IMR-90 (cell line): ENCODE results near the gene L3MBTL3. TPM values are rescaled to one million over a fixed set of nuclear protein-coding genes. Genes with fewer than 3 reads are reported as not detected.

ENCODE experiments used
- ATAC-seq: fragments of 200-7000 bp; cut with Tn5 transposase; 2 replicates; pipeline ENCODE4 v1.9.1; 2020; ENCODE audit warnings: low read depth, mild to moderate bottlenecking, moderate library complexity
- BruUV-seq: library from RNA; stranded (reverse); fragments of 400-500 nt; replicated peaks from 2 replicates; lab custom pipeline; 2021; lab: Mats Ljungman, UMichigan
- CTCF ChIA-PET: fragments of 300-600 bp; formaldehyde crosslinking; extraction: SDS; loops from one replicate; lab custom pipeline; 2021; ENCODE audit warnings: antibody characterized with exemption; lab: Yijun Ruan, JAX
- POLR2A ChIA-PET: fragments of 300-600 bp; sonication (Branson Sonifier 250); formaldehyde crosslinking; loops from one replicate; lab custom pipeline; 2022; ENCODE audit warnings: antibody characterized with exemption; ENCODE audit not compliant: unreplicated experiment; lab: Charles Lee
- DNase-seq: peaks from one replicate; pipeline ENCODE4 v3.0.0; 2013
- H2AFZ ChIP-seq: replicated peaks from 2 replicates; pipeline ENCODE3; 2013; ENCODE audit warnings: low read length, mild to moderate bottlenecking; ENCODE audit not compliant: poor library complexity
- H2AK5ac ChIP-seq: 2 replicates; pipeline ENCODE4 v1.6.1; 2013; ENCODE audit warnings: low read depth, low read length, inconsistent platforms
- H2AK9ac ChIP-seq: replicated peaks from 2 replicates; pipeline ENCODE3; 2013; ENCODE audit warnings: mild to moderate bottlenecking, low read depth, low read length, moderate library complexity; ENCODE audit not compliant: poor library complexity
- H2BK120ac ChIP-seq: 2 replicates; pipeline ENCODE4 v1.6.1; 2013; ENCODE audit warnings: low read depth, low read length, inconsistent platforms
- H2BK15ac ChIP-seq: 3 replicates; pipeline ENCODE4 v1.6.1; 2013; ENCODE audit warnings: low read depth, low read length, inconsistent platforms
- H2BK20ac ChIP-seq: 2 replicates; pipeline ENCODE4 v1.6.1; 2013; ENCODE audit warnings: low read depth, mild to moderate bottlenecking, inconsistent platforms, low read length, moderate library complexity
- H2BK5ac ChIP-seq: 2 replicates; pipeline ENCODE4 v1.6.1; 2013; ENCODE audit warnings: mild to moderate bottlenecking, low read depth, low read length, inconsistent platforms; ENCODE audit not compliant: poor library complexity, severe bottlenecking
- H3K14ac ChIP-seq: replicated peaks from 2 replicates; pipeline ENCODE4 v1.6.1; 2013; ENCODE audit warnings: low read depth, low read length, inconsistent platforms
- H3K18ac ChIP-seq: 2 replicates; pipeline ENCODE4 v1.6.1; 2013; ENCODE audit warnings: low read depth, low read length, control low read depth
- H3K23ac ChIP-seq: 2 replicates; pipeline ENCODE4 v1.6.1; 2013; ENCODE audit warnings: low read depth, low read length, inconsistent platforms
- H3K27ac ChIP-seq: 2 replicates; pipeline ENCODE4 v1.5.1; 2013; ENCODE audit warnings: mild to moderate bottlenecking, control low read depth, low read length; ENCODE audit not compliant: insufficient read depth
- H3K27me3 ChIP-seq: 2 replicates; pipeline ENCODE4 v1.6.1; 2013; ENCODE audit warnings: low read length; ENCODE audit not compliant: control insufficient read depth, insufficient read depth
- H3K36me3 ChIP-seq: 2 replicates; pipeline ENCODE4 v1.6.1; 2013; ENCODE audit warnings: low read length, mixed read lengths; ENCODE audit not compliant: control insufficient read depth, insufficient read depth
- H3K4ac ChIP-seq: 2 replicates; pipeline ENCODE4 v1.6.1; 2013; ENCODE audit warnings: low read depth, low read length, inconsistent platforms
- H3K4me1 ChIP-seq: 2 replicates; pipeline ENCODE4 v1.6.1; 2013; ENCODE audit warnings: low read length, mixed read lengths; ENCODE audit not compliant: control insufficient read depth, insufficient read depth
- H3K4me2 ChIP-seq: 2 replicates; pipeline ENCODE4 v1.6.1; 2013; ENCODE audit warnings: low read depth, mild to moderate bottlenecking, control low read depth, low read length, moderate library complexity
- H3K4me3 ChIP-seq: 2 replicates; pipeline ENCODE4 v1.5.1; 2013; ENCODE audit warnings: low read depth, mild to moderate bottlenecking, control low read depth, low read length, moderate library complexity; ENCODE audit not compliant: insufficient read depth
- H3K56ac ChIP-seq: 2 replicates; pipeline ENCODE4 v1.6.1; 2013; ENCODE audit warnings: low read length, inconsistent platforms; ENCODE audit not compliant: insufficient read depth; ENCODE audit errors: extremely low read depth
- H3K79me1 ChIP-seq, 2 experiments: 2 replicates each; pipeline ENCODE4 v1.6.1; 2013; ENCODE audit warnings: low read length in 2 of 2, inconsistent platforms in 1 of 2, low read depth in 1 of 2
- H3K9ac ChIP-seq: 2 replicates; pipeline ENCODE4 v1.6.1; 2013; ENCODE audit warnings: low read depth, low read length, control low read depth
- H3K9me1 ChIP-seq: 2 replicates; pipeline ENCODE4 v1.6.1; 2013; ENCODE audit warnings: low read length, inconsistent platforms; ENCODE audit not compliant: insufficient read depth
- H3K9me3 ChIP-seq: 2 replicates; pipeline ENCODE4 v1.6.1; 2013; ENCODE audit warnings: low read length; ENCODE audit not compliant: control insufficient read depth, insufficient read depth
- H4K20me1 ChIP-seq: 2 replicates; pipeline ENCODE4 v1.6.1; 2013; ENCODE audit warnings: low read length, inconsistent platforms; ENCODE audit not compliant: insufficient read depth
- H4K5ac ChIP-seq: 2 replicates; pipeline ENCODE4 v1.6.1; 2013; ENCODE audit warnings: mild to moderate bottlenecking, low read depth, low read length, control low read depth
- H4K8ac ChIP-seq, 2 experiments: 2 replicates each; pipeline ENCODE4 v1.6.1; 2013; ENCODE audit warnings: low read depth in 2 of 2, low read length in 2 of 2, control low read depth in 1 of 2, inconsistent platforms in 1 of 2
- H4K91ac ChIP-seq: 2 replicates; pipeline ENCODE4 v1.6.1; 2013; ENCODE audit warnings: low read depth, low read length, inconsistent platforms; ENCODE audit not compliant: insufficient read depth
- CHD1 ChIP-seq: IDR thresholded peaks from 2 replicates; pipeline ENCODE4 v1.6.1; 2012; ENCODE audit warnings: low read depth, low read length, improper control_type of control experiment
- FOS ChIP-seq: fragments of 150-350 bp; IDR thresholded peaks from 2 replicates; pipeline ENCODE4 v1.6.1; 2016; ENCODE audit warnings: low read depth, low read length
- MAZ ChIP-seq: IDR thresholded peaks from 2 replicates; pipeline ENCODE4 v1.6.1; 2012; ENCODE audit warnings: low read depth, mild to moderate bottlenecking, low read length, improper control_type of control experiment, moderate library complexity, borderline replicate concordance
- MXI1 ChIP-seq: IDR thresholded peaks from 2 replicates; pipeline ENCODE4 v1.6.1; 2012; ENCODE audit warnings: low read depth, mild to moderate bottlenecking, low read length, moderate library complexity, borderline replicate concordance
- NFE2L2 ChIP-seq: fragments of 150-350 bp; IDR thresholded peaks from 2 replicates; pipeline ENCODE4 v1.6.1; 2016; ENCODE audit warnings: low read depth, mild to moderate bottlenecking, low read length
- POLR2A ChIP-seq: IDR thresholded peaks from 2 replicates; pipeline ENCODE4 v1.6.1; 2012; ENCODE audit warnings: mild to moderate bottlenecking, low read depth, low read length
- RAD21 ChIP-seq: IDR thresholded peaks from 2 replicates; pipeline ENCODE4 v1.6.1; 2012; ENCODE audit warnings: low read length, improper control_type of control experiment
- RFX5 ChIP-seq: IDR thresholded peaks from 2 replicates; pipeline ENCODE4 v1.8.0; 2012; ENCODE audit warnings: low read depth, mild to moderate bottlenecking, low read length, moderate library complexity
- SMC3 ChIP-seq: fragments of 150-350 bp; IDR thresholded peaks from 2 replicates; pipeline ENCODE4 v1.6.1; 2016; ENCODE audit warnings: low read depth, mild to moderate bottlenecking, antibody characterized with exemption, low read length, moderate library complexity
- dilution Hi-C: fragments of 300-500 bp; cut with HindIII; formaldehyde crosslinking; loops from one replicate; pipeline ENCODE4 v1.14.3; 2018; ENCODE audit warnings: low sequenced_read_pairs; ENCODE audit not compliant: unreplicated experiment
- in situ Hi-C: fragments of 300-500 bp; cut with MboI; formaldehyde crosslinking; loops from 3 replicates; pipeline ENCODE4 v1.14.3; 2019; ENCODE audit warnings: low sequenced_read_pairs, inconsistent platforms, mixed read lengths
- intact Hi-C: fragments of 100-400 bp; cut with micrococcal nuclease; formaldehyde crosslinking; loops from 2 replicates; pipeline ENCODE4 v1.10.0; 2022
- polyA plus RNA-seq, 3 experiments: library from polyadenylated mRNA; depleted of rRNA; stranded (reverse); fragments of >200 nt; gene quantifications; 2 replicates each; pipeline ENCODE4 v1.2.3, GENCODE V29; 2012; ENCODE audit warnings: low replicate concordance in 1 of 3
- total RNA-seq: library from RNA; depleted of rRNA; stranded (reverse); fragments of >200 nt; gene quantifications from 2 replicates; pipeline ENCODE4 v1.2.3, GENCODE V29; 2012
- TF ChIP-seq, protein P1 (sequence below): fragments of 150-350 bp; IDR thresholded peaks from 2 replicates; pipeline ENCODE4 v1.6.1; 2016; ENCODE audit warnings: low read depth, mild to moderate bottlenecking, low read length, moderate library complexity, borderline replicate concordance
- TF ChIP-seq, protein P2 (sequence below): conservative IDR thresholded peaks from 2 replicates; pipeline ENCODE4 v1.5.1; 2012; ENCODE audit warnings: mild to moderate bottlenecking, low read depth, low read length, improper control_type of control experiment

Gene L3MBTL3
- total and polyA plus RNA-seq, 2 of the 4 experiments (the other 2 are of a cell fraction) = 7.2 to 10.9 TPM

DNA sequence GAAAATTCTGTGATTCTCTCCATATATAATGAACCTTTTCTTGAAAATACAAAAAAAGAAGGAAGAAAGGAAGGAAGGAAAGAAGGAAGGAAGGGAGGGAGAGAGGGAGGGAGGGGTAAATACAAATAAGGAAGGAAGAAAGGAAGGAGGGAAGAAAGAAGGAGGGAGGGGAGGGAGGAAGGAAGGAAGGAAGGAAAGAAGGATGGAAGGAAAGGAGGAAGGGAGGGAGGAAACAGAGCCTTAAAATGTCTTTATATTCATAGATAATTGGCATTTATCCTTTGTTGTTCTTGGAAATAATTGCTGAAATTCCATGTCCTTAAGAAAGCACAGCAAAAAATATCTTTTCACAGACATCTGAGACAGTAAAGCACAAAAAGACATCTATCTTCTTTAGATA, 164.1 kb downstream of the L3MBTL3 start:
- Histone ChIP-seq H4K5ac (no peak overlapping the region), H2BK5ac (no peak overlapping the region), H3K79me1 (no peaks in the 10 kb centered on the region), H2AFZ (no peak overlapping the region), H3K4me3 (no peak overlapping the region), H3K27me3 (no peaks in the 10 kb centered on the region), H4K8ac (no peak overlapping the region), H3K18ac (no peak overlapping the region), H3K23ac (no peak overlapping the region), H3K9me1 (no peaks in the 10 kb centered on the region), H2AK5ac (no peak overlapping the region), H3K14ac (no peak overlapping the region), H4K91ac (no peak overlapping the region), H3K27ac (no peak overlapping the region), H3K4me2 (no peak overlapping the region), H4K20me1 (no peaks in the 10 kb centered on the region), H2BK20ac (no peak overlapping the region), H3K4me1 (peaks cover 2% of the 10 kb centered on the region; the same call in 1 of the 2 replicates), H3K9me3 (no peaks in the 10 kb centered on the region), H3K9ac (no peak overlapping the region), H2BK120ac (no peak overlapping the region), H3K4ac (no peak overlapping the region), H3K56ac (no peak overlapping the region), H2AK9ac (no peak overlapping the region), H3K36me3 (no peaks in the 10 kb centered on the region), H2BK15ac (no peak overlapping the region)
- intact Hi-C loops = no loop called here
- dilution Hi-C loops = no loop called here
- no TSS peak for BruUV-seq
- ATAC-seq = no peak
- POLR2A ChIA-PET = no interaction called here
- in situ Hi-C loops = no loop called here
- CTCF ChIA-PET = no interaction called here
- TF ChIP-seq NFE2L2 = no peak
- TF ChIP-seq MXI1 = no peak
- no peak for TF ChIP-seq FOS
- no peak for TF ChIP-seq RAD21
- TF ChIP-seq RFX5 = no peak
- TF ChIP-seq, protein P1, sequence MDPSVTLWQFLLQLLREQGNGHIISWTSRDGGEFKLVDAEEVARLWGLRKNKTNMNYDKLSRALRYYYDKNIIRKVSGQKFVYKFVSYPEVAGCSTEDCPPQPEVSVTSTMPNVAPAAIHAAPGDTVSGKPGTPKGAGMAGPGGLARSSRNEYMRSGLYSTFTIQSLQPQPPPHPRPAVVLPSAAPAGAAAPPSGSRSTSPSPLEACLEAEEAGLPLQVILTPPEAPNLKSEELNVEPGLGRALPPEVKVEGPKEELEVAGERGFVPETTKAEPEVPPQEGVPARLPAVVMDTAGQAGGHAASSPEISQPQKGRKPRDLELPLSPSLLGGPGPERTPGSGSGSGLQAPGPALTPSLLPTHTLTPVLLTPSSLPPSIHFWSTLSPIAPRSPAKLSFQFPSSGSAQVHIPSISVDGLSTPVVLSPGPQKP = no peak
- TF ChIP-seq MAZ = no peak
- TF ChIP-seq, protein P2, sequence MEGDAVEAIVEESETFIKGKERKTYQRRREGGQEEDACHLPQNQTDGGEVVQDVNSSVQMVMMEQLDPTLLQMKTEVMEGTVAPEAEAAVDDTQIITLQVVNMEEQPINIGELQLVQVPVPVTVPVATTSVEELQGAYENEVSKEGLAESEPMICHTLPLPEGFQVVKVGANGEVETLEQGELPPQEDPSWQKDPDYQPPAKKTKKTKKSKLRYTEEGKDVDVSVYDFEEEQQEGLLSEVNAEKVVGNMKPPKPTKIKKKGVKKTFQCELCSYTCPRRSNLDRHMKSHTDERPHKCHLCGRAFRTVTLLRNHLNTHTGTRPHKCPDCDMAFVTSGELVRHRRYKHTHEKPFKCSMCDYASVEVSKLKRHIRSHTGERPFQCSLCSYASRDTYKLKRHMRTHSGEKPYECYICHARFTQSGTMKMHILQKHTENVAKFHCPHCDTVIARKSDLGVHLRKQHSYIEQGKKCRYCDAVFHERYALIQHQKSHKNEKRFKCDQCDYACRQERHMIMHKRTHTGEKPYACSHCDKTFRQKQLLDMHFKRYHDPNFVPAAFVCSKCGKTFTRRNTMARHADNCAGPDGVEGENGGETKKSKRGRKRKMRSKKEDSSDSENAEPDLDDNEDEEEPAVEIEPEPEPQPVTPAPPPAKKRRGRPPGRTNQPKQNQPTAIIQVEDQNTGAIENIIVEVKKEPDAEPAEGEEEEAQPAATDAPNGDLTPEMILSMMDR = no peak
- no peak for TF ChIP-seq POLR2A
- TF ChIP-seq CHD1 = no peak
- no peak for TF ChIP-seq SMC3
- no peak for DNase-seq
